HG03064 (cell line): Measurements from ENCODE around the gene SIPA1.
"Not testable (repeated sequence)": the region's sequence is repeated elsewhere in the genome, so short reads cannot be mapped to it uniquely, and the experiment has no call there.

Experiments
- ATAC-seq: cut with Tn5 transposase; IDR thresholded peaks from one replicate; pipeline ENCODE4 v1.9.1; 2021; ENCODE audit warnings: low read depth; ENCODE audit not compliant: unreplicated experiment

Gene SIPA1

DNA sequence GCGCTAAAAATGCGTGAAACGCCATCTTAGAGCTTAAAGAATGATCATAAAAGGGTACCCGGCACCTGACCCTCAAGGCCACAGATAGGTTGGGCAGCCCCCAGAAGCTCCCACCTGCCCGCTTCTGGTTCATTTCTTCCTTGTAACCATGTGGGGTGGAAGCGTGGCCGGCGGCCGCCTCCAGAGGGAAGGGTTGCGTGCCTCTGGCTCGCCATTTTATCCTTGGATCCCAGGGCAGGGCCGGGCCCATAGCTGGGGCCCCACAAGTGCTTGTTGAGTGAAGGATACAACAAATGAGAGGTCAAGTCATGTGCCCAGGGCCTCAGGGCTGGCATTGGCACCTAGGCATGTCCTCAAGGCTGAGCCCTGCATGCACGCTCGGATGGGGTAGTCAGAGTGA lies 16.4 kb upstream of the SIPA1 start:
- ATAC-seq, result no peak

DNA sequence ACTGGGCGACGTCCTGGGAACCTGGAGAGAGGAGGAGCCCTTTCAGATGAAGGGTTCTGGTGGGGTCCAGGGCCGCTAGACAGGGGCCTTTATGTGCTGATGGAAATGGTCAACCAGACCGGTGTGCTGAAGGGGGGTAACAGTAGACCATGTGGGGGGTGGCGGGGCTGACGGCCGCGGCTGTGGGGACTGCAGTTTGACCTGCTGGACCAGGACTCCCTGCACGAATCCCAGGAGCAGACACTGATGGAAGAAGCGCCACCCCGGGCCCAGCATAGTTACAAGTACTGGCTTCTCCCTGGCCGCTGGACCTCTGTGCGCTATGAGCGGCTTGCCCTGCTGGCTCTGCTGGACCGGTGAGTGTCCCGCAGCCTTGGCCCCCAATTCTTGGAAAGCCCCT lies 15.9 kb upstream of the SIPA1 start:
- ATAC-seq, result no peak

DNA sequence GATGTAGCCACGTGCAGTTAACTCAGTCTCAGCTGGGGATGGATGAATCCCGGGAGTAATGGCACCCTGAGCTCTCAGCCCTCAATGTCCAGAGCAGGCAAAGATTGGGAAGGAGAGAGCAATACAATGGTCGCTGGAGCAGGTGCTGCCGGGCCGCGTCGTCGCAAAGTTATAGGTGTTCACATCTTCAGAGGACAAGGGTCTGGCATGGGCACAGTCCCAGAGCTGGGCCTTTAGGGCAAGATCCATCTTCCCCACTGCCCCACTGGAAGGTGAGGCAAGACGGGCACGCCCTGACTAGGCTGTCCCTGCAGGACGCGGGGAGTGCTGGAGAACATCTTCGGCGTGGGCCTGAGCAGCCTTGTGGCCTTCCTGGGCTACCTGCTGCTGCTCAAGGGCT lies 14.7 kb upstream of the SIPA1 start:
- no peak for ATAC-seq

DNA sequence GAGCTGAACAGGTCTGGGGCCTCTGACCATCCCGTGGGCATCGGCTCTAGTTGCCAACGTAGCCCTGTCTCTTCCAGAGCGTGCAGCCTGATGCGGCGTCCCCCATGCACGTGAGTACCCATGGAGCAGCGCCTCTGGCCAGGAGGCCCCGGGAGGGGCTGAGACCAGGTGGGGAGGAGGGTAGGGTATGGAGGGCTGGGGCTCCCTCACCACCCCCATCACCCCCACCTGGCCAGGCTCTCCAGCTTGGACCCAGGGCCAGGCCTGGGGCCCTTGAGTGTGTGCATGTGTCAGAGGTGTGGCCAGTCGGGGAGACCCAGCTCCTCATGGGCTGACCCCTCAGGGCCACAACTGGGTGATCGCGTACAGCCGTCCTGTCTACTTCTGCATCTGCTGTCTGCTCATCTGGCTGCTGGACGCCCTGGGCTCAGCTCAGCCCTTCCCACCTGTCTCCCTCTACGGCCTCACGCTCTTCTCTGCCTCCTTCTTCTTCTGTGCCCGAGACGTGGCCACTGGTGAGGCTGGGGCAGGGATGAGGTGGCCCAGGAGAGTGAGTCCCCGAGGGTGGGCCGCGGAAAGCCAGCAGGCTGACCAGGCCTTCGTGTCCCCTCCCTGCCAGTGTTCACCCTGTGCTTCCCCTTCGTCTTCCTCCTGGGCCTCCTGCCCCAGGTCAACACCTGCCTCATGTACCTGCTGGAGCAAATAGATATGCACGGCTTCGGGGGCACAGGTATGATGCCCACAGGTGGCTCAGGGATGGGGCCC lies 13.9 kb upstream of the SIPA1 start:
- no peak for ATAC-seq

DNA sequence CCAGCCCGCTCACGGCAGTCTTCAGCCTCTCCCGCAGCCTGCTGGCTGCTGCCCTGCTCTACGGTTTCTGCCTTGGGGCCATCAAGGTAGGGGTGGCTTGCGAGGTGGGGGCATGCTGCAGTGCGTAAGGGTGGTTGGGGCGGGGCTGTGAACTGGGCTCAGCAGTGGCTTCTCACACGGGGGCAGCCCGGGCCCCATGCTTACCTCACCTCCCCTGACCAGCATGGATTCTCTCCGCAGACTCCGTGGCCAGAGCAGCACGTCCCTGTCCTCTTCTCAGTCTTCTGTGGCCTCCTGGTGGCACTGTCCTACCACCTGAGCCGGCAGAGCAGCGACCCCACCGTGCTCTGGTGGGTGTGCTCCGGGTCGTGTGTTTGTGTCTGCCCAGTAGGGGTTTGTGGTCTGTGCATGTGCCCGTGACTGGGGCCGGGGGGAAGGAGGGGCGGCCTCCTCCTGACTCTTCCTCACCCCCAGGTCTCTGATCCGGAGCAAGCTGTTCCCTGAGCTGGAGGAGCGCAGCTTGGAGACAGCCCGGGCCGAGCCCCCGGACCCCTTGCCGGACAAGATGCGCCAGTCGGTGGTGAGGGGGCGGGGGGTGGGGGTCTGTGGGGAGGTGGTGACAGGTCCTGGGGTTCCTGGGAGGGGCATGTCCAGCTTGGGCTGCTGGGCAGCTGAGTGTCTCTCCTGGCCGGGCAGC lies 12.8 kb upstream of the SIPA1 start:
- ATAC-seq, result no peak

DNA sequence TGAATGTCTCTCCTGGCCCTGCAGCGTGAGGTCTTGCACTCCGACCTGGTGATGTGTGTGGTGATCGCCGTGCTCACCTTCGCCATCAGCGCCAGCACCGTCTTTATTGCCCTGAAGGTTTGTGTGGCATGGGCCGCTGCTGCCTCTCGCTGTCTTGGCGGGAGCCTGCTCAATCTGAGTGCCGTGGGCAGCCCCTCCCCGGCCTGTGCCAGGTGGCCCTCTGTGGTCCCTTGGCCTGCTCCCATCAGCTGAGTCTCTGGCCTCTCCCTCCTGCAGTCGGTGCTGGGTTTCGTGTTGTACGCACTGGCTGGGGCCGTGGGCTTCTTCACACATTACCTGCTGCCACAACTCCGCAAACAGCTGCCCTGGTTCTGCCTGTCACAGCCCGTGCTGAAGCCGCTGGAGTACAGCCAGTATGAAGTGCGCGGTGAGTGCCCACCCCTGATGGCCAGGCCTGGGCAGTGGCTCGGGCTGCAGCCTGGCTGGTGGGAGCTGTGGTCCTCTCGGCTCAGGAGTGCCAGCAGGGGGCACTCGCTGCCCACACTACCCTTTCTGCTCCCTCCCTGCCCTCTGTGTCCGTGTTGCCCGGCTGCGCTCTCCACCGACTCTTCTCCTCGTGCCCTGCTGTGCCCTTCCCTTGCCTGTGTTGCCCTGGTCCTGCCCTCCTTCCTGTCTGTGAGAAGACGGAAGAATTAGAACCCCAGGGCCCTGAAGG lies 12.1 kb upstream of the SIPA1 start:
- ATAC-seq, result no peak

DNA sequence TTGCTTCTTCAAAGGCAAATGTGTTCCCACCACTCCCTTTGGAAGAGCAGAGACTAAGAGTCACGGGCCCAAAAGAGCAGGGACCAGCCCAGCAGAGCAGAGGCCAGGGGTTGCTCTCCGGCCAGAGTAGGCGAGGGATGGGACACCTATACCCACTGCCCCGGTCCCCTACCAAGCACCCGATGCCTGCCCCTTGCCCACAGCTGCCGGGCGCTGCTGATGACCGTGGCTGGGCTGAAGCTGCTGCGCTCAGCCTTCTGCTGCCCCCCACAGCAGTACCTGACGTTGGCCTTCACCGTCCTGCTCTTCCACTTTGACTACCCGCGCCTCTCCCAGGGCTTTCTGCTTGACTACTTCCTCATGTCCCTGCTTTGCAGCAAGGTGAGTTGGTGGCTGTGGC lies 10.7 kb upstream of the SIPA1 start:
- ATAC-seq, result no peak

DNA sequence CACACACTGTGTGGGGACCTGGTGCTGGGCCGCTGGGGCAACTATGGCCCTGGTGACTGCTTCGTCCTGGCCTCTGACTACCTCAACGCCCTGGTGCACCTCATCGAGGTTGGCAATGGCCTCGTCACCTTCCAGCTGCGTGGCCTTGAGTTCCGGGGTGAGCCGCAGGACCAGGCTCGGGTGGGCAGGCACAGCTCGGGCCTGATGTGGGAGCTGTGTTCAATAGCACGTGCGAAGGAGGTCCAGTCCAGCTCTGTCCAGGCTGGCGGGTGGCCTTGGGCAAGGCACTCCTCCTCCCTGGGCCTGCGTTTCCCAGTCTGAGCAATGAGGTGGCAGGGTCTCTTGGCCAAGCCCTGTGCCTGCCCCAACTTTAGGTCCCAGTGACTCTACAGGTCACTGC lies 8.3 kb upstream of the SIPA1 start:
- no peak for ATAC-seq

DNA sequence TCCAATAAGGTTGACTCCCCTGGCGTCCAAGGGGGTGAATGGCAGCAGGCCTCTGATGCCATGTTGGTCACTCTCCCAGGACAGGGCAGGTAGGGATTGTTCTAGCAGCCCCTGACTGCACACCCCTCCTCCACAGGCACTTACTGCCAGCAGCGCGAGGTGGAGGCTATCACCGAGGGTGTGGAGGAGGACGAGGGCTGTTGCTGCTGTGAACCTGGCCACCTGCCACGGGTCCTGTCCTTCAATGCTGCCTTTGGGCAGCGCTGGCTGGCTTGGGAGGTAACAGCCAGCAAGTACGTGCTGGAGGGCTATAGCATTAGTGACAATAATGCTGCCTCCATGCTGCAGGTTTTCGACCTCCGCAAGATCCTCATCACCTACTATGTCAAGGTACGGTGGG lies 7.7 kb upstream of the SIPA1 start:
- no peak for ATAC-seq

DNA sequence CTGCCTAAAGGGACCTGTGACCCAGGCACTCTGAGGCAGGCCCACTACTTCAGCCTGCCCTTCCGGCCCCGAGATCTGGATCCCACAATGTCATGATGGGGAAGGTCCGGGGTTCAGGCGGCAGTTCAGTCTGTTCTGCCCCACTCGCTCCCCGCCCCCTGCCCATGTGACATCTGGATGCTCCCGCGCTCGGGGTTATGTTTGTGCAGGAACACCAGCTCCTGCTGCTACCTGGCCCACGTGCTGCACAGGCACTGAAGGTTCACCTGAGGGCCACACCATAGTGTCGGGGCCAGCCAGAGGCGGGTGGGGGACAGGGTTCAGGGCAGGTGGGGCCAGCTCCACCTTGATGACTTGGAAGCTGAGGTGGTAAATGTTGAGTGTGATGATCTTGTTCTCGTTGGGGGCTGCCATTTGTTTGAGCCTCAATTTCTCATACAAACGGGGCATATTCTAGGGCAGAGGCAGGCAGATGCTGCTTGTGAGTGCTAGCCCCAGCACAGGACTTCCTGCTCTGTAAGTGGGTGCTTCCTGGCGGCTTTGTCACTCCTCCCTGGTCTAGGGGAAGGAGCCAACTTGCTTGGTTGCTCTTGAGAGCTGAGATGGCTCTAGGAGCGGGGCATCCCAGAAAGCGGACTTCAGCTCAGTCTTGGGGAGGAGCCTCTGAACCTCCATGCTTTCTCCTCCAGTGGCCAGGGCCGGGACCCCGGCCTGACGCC lies 4.4 kb upstream of the SIPA1 start:
- ATAC-seq, result no peak

DNA sequence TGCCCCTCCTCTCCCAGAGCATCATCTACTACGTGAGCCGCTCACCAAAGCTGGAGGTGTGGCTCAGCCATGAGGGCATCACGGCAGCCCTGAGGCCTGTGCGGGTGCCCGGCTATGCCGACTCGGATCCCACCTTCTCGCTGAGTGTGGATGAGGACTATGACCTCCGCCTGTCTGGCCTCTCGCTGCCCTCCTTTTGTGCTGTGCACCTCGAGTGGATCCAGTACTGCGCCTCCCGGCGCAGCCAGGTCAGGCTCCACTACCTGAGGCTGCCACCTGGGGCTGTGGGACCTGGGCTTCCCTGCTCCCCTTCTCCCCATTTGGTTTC lies 3.8 kb upstream of the SIPA1 start:
- ATAC-seq, result no peak

DNA sequence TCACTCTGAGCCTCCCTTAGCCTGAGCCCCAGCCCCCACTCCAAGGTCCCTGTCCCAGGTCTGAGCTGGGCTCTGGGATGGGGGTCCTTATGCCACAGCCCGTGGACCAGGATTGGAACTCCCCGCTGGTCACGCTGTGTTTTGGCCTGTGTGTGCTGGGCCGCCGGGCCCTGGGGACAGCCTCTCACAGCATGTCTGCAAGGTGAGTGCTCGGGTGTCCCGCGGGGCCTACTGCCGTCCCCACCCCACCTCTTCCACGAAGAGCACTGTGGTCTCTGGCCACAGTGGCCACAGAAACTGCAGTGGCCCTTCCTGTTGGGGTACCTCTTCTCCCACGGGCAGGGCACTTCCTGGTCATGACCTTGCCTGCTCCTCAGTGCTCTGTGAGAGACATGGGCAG lies 3.5 kb upstream of the SIPA1 start:
- ATAC-seq, result no peak

DNA sequence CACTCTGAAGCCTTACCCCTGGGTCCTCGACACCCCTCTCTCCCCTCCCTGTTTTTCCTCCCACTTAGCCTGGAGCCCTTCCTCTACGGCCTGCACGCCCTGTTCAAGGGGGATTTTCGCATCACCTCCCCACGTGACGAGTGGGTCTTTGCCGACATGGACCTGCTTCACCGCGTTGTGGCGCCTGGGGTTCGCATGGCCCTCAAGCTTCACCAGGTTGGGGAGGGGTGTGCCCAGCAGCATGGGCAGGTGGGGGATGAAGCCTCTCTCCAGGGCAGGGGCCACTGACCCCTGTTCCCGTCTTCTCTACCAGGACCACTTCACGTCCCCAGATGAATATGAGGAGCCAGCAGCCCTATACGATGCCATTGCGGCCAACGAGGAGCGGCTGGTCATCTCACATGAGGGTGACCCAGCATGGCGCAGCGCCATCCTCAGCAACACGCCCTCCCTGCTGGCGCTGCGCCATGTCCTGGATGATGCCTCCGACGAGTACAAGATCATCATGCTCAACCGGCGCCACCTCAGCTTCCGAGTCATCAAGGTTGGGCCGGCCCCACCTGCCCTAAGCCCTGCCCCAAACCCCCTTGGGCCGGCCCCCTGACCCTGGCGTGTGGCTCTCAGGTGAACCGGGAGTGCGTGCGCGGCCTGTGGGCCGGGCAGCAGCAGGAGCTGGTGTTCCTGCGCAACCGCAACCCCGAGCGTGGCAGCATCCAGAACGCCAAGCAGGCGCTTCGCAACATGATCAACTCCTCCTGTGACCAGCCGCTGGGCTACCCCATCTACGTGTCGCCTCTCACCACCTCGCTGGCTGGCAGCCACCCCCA lies 2.8 kb upstream of the SIPA1 start:
- no peak for ATAC-seq

DNA sequence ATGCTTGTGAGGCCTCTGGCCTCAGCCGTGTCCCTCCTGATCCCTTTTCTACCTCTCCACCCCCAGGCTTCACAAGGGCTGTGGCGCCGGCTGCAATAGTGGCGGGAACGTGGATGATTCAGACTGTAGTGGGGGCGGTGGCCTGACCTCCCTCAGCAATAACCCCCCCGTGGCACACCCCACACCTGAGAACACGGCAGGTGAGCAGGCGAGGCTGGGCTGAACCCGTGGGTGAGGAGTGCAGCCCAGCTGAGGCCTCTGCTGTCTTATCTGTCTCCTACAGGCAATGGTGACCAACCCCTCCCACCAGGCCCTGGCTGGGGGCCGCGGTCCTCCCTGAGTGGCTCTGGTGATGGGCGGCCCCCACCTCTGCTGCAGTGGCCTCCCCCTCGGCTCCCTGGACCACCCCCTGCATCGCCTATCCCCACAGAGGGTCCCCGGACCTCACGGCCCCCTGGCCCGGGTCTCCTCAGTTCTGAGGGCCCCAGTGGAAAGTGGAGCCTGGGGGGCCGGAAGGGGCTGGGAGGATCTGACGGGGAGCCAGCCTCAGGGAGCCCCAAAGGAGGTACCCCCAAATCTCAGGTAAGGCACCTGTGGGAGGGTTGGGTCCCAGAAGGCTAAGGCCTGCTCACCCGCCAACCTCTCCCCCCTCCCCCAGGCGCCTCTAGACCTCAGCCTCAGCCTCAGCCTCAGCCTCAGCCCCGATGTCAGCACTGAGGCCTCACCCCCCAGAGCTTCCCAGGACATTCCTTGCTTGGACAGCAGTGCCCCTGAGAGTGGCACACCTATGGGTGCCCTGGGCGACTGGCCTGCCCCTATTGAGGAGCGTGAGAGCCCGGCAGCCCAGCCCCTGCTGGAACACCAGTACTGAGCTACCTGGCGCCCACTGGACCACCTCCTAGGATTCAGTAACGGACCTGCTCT lies 1.5 kb upstream of the SIPA1 start:
- no peak for ATAC-seq

DNA sequence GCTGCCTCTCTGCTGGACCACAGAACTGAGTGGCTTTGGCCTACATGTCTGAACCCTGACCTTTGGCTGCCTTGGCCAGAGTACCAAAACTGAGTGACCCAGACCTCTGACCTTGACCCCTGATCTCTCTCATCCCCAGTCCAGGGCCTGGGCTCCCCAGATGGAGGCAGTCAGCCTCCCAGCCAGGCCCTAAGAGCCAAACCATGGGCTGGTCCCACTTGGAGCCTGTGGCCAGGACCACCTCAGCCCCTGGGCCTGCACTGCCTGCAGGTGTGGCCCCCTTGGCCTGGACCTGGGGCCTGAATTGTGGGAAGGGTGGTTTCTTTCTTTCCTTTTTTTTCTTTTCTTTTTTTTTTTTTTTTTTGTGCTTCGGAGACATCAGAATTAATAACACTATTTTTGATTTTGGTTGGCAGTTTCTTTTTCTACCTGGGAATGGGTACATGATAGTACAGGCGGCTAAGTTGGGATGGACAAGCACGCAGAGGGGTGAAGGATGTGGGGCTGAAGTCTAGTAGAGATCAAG lies 806 bp upstream of the SIPA1 start:
- ATAC-seq, result no peak

DNA sequence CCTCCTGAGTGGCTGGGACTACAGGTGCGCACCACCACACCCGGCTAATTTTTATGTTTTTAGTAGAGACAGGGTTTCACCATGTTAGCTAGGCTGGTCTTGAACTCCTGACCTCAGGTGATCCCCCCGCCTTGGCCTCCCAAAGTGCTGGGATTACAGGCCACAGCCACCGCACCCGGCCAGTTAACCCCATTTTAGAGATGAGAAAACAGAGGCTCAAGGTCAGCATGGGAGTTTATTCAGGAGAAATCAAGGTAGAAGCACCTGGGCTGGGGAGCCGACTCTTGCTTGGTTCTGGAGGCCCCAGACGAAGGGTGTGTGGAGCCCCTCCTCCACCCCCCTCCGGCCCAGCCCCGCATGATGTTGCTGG lies 1.3 kb downstream of the SIPA1 start:
- ATAC-seq, result not testable (repeated sequence)

DNA sequence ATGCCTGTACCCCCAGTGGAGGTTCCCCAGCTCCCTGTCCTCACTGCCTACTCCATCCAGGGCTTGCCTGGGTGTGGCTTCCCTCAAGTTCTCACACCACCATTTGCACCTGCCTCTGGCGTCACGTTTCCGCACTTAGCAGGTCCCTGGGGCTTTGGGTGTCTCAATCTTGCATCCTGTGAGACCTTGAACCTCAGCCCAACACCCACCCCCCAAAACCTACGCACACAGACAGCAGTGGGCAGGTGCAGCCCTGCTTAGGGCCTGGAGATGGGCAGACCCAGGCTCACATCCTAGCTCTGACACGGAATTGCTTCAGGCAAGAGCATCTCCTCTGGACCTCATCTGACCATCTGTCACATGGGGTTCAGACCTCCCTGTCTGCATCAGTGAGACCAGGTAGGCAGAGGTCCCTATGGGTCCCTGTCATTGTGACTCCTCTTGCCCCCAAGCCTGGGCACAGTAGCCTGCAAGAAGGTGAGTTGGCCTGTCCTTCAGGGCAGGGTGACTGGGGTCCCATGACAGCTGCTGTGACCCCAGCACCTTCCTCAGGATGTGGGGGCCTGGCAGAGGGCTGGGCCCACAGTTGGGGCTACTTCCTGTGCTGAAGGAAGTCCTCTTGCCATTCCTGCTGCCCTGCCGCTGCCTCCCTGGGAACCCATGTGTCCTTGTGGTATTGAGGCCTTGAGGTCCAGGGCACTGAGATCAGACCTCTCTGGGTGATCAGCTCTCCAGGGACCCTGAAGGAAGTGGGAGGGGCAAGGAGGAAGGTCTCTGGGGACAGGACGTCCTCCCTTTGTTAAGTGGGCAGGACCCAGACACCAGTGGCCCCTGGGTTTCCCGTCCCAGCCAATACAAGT lies 2.0 kb downstream of the SIPA1 start:
- ATAC-seq, result no peak
